Activated CD4-positive, alpha-beta T cell treated with anti-CD3 and anti-CD28 coated beads, Interleukin-2, Interleukin-6, amounts not matched to agents 100 ng/mL and 50 ng/mL, durations not matched to agents 16 hours and 8 hours (primary cell): ENCODE measurements around the gene DNAJC21.
A peak's percentile ranks its signal among the peaks of the same experiment; 100 is the strongest.
"Not testable (repeated sequence)": the region's sequence is repeated elsewhere in the genome, so short reads cannot be mapped to it uniquely, and the experiment has no call there.

Source experiments
- DNase-seq: peaks from one replicate; pipeline ENCODE4 v3.0.0-alpha.2; 2020

The DNAJC21 gene

DNA sequence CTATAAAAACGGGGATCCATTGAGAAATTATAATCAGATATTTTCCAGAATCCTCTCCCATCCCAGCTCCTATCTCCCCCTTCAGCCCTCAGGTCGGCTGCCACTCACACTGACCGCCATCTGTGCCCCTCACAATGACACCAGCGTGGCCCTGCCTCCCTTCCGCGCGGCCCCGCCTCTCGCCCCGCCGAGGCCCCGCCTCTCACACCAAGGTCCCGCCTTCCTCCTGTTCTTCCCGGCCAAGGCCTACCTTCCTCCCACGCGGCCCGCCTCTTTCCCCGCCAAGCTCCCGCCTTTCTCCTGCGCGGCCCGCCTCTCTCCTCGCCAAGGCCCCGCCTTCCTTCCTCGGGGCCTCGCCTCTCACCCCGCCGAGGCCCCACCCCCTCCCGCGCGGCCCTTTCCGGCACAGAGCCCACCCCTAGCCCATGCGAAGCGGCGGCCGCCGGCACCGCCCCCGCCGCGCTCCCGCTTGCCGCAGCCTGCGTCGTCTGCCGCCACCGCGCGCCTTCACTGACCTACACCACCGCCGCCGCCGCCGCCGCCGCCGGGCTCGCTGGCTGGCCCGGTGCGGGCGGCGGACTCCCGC lies at the start of gene DNAJC21:
Gene DNAJC21, plus strand, starts transcription at position 426 of the 586 bp plus-strand sequence. CDS start 261 bp downstream, outside the sequence.
- DNase-seq: peak; percentile 98

DNA sequence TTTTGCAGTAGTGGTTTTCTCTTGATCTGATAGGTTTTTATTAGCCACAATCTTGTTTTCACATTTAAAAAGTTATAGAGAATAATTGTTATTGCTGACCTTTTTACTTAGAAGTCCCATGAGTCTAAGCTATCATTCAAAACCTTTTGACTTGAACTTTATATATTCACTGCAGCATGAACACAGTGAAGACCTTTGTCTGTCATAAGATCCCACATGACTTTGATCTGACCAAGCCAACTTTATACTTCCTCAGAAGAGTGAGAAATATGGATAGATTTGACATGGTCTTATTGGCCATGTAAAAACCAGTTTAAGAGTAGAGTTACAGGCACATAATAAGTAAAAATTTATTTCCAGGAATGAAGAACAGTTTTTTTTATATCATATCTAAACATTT lies 48.1 kb upstream of the DNAJC21 start:
- DNase-seq: no peak

- peak; percentile 1 for DNase-seq
Measured at GRCh38 chr5:34886392-34887119, 42.8 kb upstream of the DNAJC21 start.

- DNase-seq: no peak
Measured at GRCh38 chr5:34889394-34889793, 40.0 kb upstream of the DNAJC21 start.

DNA sequence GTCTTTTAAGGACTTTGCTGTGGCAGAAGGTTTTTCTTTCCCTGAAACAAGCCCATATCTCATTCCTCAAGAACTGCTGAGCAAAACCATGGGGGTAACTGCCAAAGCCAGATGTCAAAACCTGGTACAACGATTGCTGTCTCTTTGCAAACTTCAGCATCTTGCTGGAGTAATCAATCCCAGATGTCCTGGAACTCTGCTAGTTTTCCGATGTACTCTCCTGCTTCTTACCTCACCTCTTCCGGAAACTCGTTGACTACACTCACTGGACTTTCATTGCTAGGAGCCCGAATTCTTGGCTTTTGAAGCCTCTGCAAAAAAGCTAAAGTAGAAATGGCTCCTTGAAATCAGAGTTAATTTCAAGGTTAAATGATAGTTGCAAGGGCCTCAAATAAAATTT lies 37.4 kb upstream of the DNAJC21 start:
- DNase-seq: no peak

DNA sequence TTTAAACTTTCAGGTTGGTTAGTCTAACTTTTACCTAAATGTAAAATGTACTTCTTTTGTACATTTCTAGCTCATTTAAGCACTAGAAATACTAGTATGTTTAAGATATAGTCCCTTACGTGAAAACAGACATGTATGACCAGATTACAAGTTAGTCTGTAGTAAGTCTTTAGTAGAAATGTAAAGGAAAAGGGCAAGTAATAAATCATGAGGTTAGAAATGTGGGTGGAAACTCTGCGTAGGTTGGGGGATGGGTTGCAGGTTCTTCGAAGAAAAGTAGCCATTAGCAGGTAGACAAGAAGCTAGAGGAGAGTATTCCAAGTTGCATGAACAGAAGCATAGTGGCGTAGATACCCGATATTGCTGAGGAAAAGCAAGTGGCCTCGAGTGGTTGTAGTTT lies 36.9 kb upstream of the DNAJC21 start:
- no peak for DNase-seq

DNA sequence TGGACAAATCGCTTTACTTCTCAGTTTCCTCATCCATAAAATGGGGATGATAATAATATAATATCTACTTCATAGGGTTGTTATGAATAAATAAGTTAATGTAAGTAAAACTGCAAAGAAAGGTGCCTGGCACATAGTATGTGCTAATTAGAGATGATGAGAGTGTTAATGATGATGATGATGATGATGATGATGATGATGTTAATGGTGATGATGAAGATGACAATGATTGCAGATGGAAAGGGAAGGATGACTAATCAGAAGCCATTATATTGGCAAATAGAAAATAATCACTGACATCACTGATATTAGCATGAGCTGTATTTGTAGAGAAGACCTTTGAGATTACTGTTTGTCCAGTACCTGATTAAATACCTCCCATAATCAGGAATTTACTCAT lies 34.6 kb upstream of the DNAJC21 start:
- no peak for DNase-seq

DNA sequence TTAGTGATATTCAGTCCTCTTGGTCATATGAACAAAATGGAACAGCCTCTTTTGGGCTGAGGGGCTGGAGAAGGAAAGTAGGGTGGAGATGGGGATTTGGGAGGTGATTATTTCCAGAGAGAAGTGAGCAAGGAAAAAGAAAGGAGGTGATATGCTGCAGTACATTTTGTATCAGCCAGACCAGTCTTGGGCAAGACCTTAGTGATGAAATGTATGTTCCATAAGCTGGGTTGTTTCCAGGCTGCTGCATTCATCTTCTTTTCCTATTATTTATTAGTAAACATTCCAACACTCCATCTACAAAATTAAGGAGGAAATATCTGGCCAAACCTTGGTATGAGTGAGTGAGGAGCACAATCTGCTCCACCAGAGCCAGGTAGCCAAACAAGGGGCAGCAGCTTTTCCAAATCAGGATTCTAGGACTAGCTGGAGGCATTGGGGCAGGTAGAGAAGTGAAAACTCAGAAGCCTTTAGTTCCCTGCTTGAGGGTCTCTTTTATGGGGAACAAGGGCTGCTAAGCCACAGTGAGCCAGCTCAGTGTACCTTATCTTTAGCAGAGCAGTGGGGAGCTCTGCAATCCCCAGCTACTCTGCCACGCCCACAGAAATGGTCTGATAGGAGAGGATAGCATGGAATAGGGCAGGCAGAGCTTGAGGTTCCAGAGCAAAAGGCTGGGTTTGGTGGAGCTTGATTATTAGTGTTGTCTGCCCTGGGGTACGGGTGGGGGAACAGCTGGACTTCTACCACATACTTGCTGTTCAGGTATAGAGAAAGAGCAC lies 33.5 kb upstream of the DNAJC21 start:
- no peak for DNase-seq

GRCh38 chr5:34897646-34898045 lies 31.7 kb upstream of the DNAJC21 start:
- DNase-seq: no peak

- peak; percentile 65 for DNase-seq
Measured at GRCh38 chr5:34898258-34898895, 31.0 kb upstream of the DNAJC21 start.

DNA sequence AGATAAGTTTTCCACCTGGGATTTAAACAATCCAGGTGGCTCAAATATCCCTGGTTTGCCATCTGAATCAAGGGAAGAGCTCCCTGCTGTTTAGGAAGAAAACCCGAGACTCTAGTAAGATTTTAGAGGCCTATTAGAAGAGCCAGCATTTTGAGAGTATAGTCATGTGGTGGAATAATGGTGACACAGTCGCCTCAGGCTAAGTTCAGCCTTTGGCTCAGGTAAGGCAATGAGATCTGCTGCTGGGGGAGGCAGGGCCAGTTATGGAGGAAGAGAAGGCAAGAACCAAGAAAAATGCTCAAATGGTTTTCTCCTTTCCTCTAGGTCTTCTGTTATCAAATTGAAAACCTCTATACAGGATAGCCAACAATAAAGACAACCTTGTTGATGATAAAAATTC lies 30.3 kb upstream of the DNAJC21 start:
- DNase-seq: no peak

DNA sequence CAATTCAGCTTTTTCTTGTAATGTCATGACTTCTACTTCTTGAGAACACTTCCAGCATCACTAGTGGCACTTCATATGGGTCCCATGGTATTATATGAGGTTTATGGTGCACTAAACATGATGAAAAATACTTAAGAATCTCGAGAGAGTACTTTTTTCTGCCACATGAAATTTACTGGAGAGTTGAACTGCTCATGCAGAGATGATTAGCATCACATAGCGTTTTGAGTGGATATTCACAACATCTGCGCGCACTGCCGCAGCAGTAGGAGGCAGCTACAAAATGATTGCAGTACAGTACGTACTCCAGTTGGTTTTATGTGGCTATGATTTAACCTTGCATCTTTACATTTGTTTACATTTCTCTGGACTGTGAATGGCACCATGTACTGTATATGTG lies 28.7 kb upstream of the DNAJC21 start:
- no peak for DNase-seq

GRCh38 chr5:34903260-34903659 lies 26.1 kb upstream of the DNAJC21 start:
- DNase-seq: no peak

- DNase-seq: no peak
Measured at GRCh38 chr5:34905564-34905963, 23.8 kb upstream of the DNAJC21 start.

GRCh38 chr5:34913072-34913471 lies 16.3 kb upstream of the DNAJC21 start:
- DNase-seq: no peak

DNA sequence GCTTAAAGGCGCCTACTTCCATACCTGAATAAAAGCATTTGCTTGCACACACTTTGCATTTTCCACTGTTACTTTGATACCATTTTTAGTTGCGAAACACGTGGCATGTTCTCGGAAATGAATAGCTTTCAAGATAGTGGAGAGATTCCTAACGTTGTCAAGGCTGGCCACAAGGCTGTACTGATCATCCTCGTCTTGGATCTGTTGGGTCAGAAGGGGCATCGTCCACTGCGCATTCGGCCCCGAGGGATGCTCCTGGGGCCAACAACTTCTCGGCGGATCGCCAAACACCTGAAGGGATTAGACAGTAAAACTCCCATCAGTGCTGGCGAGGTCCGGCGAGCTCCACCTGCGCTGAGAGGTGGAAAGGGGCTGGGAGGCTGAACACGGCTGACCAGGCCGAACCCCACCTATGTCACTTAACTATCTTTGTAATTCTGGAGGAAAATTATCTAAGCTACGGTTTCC lies 14.7 kb upstream of the DNAJC21 start:
- DNase-seq: peak; percentile 36

- DNase-seq: peak; percentile 98
Measured at GRCh38 chr5:34915139-34915855, 14.1 kb upstream of the DNAJC21 start, which contains the start of the genes BRIX1 and RAD1. Gene BRIX1 (plus strand): TSS chr5:34915711. CDS start chr5:34915739, 28 bp downstream. Gene RAD1 (minus strand): TSS chr5:34915504. CDS start chr5:34914892, 612 bp downstream.

DNA sequence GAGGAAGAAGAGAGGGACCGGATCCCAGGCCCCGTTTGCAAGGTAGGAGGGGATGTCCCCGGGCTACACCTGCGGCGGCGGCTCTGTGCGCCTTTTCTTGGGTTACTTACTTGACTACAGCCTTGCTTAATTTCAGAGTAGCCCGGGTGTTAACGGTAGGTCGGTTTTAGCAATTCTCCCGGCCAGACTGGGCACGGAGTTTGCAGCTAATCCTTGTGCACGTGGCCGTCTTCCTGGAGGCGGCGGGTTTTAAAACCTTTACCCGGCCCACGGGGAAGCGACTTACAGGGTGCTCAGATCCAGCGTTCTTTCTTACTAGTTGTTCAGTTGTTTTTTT lies 13.5 kb upstream of the DNAJC21 start:
- no peak for DNase-seq

- no peak for DNase-seq
Measured at GRCh38 chr5:34916518-34916917, 12.8 kb upstream of the DNAJC21 start.

DNA sequence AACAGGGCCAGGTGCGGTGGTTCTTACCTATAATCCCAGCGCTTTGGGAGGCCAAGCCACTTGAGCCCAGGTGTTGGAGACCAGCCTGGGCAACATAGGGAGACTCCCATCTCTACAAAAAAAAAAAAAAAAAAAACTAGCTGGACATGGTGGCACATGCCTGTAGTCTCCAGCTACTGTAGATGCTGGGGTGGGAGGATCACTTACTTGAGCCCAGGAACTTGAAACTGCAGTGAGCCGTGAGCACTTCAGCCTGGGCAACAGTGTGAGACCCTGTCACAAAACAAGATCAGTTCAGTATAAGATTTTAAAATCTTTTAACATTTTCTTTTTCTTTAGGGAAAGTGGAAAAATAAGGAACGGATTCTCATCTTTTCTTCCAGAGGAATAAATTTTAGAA lies 11.3 kb upstream of the DNAJC21 start:
- peak; percentile 21 for DNase-seq

GRCh38 chr5:34919077-34919476 lies 10.3 kb upstream of the DNAJC21 start:
- DNase-seq: no peak

GRCh38 chr5:34923256-34923655 lies 6.1 kb upstream of the DNAJC21 start:
- not testable (repeated sequence) for DNase-seq
